Left renal cortex interstitium (tissue), 4 donors: ENCODE results near the gene NADK2. TPM values are rescaled to one million over a fixed set of nuclear protein-coding genes. Genes with fewer than 3 reads are reported as not detected.
"Not testable (repeated sequence)": the region's sequence is repeated elsewhere in the genome, so short reads cannot be mapped to it uniquely, and the experiment has no call there.

Experiments
- DNase-seq, 4 donors: peaks; one replicate each; pipeline ENCODE4 v3.0.0-alpha.2; 2013; ENCODE audit warnings: low read depth in 4 of 4, low spot score in 2 of 4, missing footprints in 1 of 4
- polyA plus RNA-seq, 4 donors: library from polyadenylated mRNA; unstranded; fragments of 120-200 nt; gene quantifications; one replicate each; pipeline ENCODE4 v1.2.1, GENCODE V29; 2013; ENCODE audit not compliant: insufficient read length in 4 of 4

NADK2 gene
- polyA plus RNA-seq, 4 donors = 46.3 to 59.8 (median 51.7) TPM

- no peak for DNase-seq
These were observed 25.8 kb downstream of the NADK2 start for GRCh38 chr5:36215910-36216309.

GRCh38 chr5:36214436-36214835, 27.3 kb downstream of the NADK2 start:
- no peak for DNase-seq

GRCh38 chr5:36209664-36210063, 32.1 kb downstream of the NADK2 start:
- DNase-seq = no peak

GRCh38 chr5:36208786-36209185, 32.9 kb downstream of the NADK2 start:
- no peak for DNase-seq

- no peak for DNase-seq
These were observed 34.8 kb downstream of the NADK2 start for GRCh38 chr5:36206913-36207312.

GRCh38 chr5:36205329-36205728, 36.4 kb downstream of the NADK2 start:
- no peak for DNase-seq

GRCh38 chr5:36202521-36202961, 39.2 kb downstream of the NADK2 start:
- DNase-seq = no peak

GRCh38 chr5:36200513-36200912, 41.2 kb downstream of the NADK2 start:
- DNase-seq = no peak

- DNase-seq = no peak
These were observed 42.1 kb downstream of the NADK2 start for GRCh38 chr5:36199620-36200019.

GRCh38 chr5:36198783-36199182, 42.9 kb downstream of the NADK2 start:
- DNase-seq = not testable (repeated sequence)

GRCh38 chr5:36198281-36198680, 43.4 kb downstream of the NADK2 start:
- no peak for DNase-seq

GRCh38 chr5:36193746-36194145, 48.0 kb downstream of the NADK2 start:
- DNase-seq = no peak

GRCh38 chr5:36184408-36184807, 57.3 kb downstream of the NADK2 start:
- not testable (repeated sequence) for DNase-seq

GRCh38 chr5:36181774-36182173, 60.0 kb downstream of the NADK2 start:
- DNase-seq = no peak

GRCh38 chr5:36180556-36181350, 61.0 kb downstream of the NADK2 start:
- DNase-seq = no peak

GRCh38 chr5:36179950-36180349, 61.8 kb downstream of the NADK2 start:
- no peak for DNase-seq

- DNase-seq = no peak
These were observed 63.2 kb downstream of the NADK2 start for GRCh38 chr5:36178524-36178890.

- peak in 2 of 4 donors; percentile 6 to 12 for DNase-seq
These were observed 63.8 kb downstream of the NADK2 start for GRCh38 chr5:36177715-36178523.

- no peak for DNase-seq
These were observed 64.6 kb downstream of the NADK2 start for GRCh38 chr5:36177154-36177553.

GRCh38 chr5:36175043-36175442, 66.7 kb downstream of the NADK2 start:
- DNase-seq = no peak

GRCh38 chr5:36174119-36174518, 67.6 kb downstream of the NADK2 start:
- DNase-seq = no peak

GRCh38 chr5:36173426-36173825, 68.3 kb downstream of the NADK2 start:
- no peak for DNase-seq
